Ecto neural progenitor cell (in vitro differentiated cells): Measurements from ENCODE around the gene NEK4.
"Not testable (repeated sequence)": the region's sequence is repeated elsewhere in the genome, so short reads cannot be mapped to it uniquely, and the experiment has no call there.

Source experiments
- DNase-seq: peaks from one replicate; pipeline ENCODE4 v3.0.0-alpha.2; 2018; ENCODE audit warnings: low spot score

Gene NEK4

DNA sequence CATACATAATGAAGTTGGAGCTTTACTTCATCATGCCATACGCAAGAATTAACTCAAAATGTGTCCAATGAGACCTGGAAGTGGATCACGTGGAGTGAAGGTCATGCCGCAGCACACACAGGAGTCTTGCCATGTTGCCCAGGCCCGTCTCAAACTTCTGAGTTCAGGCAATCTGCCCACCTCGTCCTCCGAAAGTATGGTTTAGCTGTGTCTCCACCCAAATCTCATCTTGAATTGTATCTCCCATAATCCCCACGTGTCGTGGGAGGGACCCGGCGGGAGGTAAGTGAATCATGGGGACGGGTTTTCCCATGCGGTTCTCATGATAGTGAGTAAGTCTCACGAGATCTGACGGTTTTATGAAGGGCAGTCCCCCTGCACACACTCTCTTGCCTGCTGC, 39.1 kb downstream of the NEK4 start:
- DNase-seq, result no peak

DNA sequence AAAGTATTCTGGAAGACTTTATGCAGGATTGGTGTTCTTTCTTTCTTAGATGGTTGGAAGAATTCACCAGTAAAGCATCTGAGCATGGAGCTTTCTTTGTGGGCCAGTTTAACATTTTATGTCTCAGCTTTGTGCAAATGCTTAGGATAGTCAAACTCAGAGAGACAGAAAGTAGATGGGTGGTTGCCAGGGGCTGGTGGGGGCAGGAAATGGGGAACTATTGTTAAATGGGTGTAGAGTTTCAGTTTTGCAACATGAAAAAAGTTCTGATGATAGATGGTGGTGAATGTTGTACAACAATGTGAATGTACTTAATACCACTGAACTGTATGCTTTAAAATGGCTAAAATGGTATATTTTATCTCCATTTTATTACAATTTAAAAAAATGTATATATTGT, 40.1 kb downstream of the NEK4 start:
- no peak for DNase-seq

- not testable (repeated sequence) for DNase-seq
Observed at GRCh38 chr3:52728753-52729152, 42.0 kb downstream of the NEK4 start.

- DNase-seq, result no peak
Observed at GRCh38 chr3:52724511-52724910, 46.2 kb downstream of the NEK4 start.

DNA sequence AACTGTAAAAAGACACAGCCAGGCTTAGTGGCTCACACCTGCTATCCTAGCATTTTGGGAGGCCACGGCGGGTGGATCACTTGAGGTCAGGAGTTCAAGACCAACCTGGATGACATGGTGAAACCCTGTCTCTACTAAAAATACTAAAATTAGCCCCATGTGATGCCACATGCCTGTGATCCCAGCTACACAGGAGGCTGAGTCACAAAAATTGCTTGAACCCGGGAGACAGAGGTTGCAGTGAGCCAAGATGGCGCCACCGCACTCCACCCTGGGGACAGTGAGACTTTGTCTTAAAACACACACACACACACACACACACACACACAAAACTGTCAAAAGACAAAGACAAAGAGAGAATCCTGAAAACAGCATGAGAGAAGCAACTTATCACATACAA, 46.8 kb downstream of the NEK4 start:
- no peak for DNase-seq

DNA sequence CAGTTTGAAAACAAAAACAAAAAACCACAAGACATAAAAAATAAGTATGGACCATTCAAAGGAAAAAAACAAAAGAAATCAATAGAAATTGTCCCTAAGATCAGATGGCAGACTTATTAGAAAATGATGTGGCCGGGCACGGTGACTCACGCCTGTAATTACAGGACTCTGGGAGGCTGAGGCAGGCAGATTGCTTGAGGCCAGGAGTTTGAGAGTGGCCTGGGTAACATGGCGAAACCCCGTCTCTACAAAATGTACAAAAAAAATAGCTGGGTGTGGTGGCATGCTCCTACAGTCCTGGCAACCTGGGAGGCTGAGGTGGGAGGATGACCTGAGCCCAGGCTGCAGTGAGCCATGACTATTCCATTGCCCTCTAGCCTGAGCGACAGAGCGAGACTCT, 48.2 kb downstream of the NEK4 start:
- no peak for DNase-seq

- no peak for DNase-seq
Observed at GRCh38 chr3:52721730-52722008, 49.1 kb downstream of the NEK4 start.

DNA sequence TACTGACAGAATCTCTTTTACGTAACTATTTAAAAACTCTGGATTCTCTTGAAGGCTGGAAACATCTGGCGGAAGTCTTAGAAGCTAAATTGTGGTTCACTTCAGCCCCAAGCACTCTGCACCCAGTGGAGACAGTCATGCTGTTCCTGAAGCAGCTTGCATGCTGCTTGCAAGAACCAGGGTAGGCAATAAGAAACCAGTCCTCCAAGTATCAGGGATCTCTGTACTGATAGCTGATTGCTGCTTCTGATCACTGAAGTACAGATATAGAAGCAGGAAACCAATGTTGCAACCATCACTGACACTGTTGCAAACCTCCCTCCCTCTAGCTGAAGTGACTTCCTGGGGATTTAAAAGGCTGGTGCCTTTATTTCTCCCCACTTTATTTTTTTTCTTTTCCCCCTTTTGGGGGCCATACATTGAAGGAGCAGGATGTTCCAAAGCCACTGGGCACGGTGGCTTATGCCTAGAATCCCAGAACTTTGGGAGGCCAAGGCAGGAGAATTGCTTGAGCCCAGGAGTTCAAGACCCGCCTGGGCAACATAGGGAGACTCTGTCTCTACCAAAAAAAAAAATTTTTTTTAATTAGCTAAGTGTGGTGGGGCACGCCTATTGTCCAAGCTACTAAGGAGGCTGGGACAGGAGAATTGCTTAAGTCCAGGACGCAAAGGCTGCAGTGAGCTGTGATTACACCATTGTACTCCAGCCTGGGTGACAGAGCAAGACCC, 49.6 kb downstream of the NEK4 start:
- no peak for DNase-seq

DNA sequence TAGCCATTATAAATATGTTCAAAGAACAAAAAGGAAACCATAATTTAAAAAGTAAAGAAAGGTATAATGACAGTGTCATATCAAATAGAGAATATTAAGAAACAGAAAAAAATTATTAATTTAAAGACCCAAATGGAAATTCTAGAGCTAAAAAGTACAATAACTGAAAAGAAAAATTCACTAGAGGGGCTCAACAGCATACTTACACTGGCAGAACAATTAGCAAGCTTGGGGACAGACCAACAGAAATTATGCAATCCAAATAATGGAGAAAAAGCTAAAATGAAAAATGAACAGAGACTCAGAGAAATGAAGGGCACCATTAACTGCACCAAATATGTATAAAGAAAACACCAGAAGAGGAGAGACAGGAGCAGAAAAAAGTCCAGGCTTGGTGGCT, 51.1 kb downstream of the NEK4 start:
- DNase-seq, result no peak

GRCh38 chr3:52715714-52716305, 54.9 kb downstream of the NEK4 start:
- DNase-seq, result no peak

DNA sequence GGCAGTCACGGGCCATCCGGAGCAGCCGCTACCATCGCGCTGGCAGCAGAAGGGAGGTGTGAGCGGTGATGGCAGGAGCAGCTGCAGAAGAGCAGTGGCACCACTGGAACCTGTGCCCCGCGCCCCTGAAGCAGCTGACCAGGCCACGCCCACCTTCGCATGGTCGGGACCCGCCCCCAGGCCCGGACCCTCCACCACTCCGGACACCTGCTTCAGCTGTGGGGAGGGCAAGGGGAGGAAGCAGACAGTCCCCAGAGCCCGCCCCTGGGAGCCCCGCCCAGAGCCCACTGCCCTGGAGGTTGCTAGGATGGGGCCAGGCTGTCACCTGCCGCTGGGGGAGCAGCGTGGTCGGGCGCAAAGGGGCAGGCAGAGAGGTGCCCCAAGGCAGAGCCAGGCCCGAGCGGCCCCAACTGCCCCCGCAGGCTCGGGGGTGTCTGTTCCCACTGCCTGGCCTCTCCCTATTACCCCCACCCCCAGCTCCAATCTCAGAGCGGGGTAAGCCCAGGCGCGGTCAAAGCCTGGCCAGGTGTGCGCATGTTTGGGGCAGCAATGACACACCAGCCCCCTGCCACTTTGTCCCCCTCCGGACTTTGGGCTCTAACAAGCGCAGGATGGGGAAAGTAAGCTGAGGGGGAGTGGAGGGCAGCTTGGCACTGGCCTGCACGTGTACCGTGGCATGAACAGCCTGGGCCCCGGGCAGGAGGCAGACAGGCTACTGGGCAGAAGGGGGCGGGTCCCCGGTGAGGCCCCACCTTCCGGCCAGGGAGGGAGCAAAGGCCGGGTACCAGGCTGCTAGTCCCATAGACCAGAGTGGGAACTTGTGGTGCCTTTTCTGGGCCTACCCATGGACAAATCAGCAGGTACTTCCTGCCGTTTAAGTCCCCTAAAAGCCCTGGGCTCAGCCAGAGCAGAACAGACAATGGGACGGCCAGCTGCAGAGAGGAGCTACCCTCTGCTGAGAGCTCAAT, 56.1 kb downstream of the NEK4 start:
- peak; percentile 82 for DNase-seq

- no peak for DNase-seq
Observed at GRCh38 chr3:52712291-52713212, 58.2 kb downstream of the NEK4 start.

GRCh38 chr3:52710512-52710911, 60.2 kb downstream of the NEK4 start:
- DNase-seq, result no peak

DNA sequence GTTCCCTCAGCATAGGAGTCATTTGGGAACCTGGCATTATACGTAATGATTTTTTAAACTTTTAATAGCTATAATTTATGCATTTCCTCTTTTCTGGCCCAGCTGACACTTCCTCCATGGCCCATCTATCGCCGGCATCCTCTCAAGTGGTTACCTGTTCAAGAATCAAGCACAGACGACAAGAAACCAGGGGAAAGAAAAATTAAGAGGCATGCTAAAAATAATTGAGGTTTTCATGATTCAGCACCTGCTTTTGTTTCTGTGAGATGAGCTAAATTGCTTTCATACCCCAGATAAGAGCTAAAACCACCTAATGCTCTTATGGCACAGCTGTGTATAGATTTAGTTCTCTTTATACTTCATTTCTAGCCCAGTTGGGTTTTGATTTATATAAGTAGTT, 63.2 kb downstream of the NEK4 start:
- DNase-seq, result no peak

- DNase-seq, result peak; percentile 90
Observed at GRCh38 chr3:52705688-52706686, 64.8 kb downstream of the NEK4 start, which contains the start of the genes GLT8D1 and SPCS1. Gene GLT8D1 (minus strand): TSS chr3:52705791. CDS start chr3:52700460, 5,331 bp downstream. Gene SPCS1 (plus strand): TSS chr3:52706106. CDS start chr3:52706247, 141 bp downstream.

- no peak for DNase-seq
Observed at GRCh38 chr3:52705438-52705687, 65.4 kb downstream of the NEK4 start.

- DNase-seq, result no peak
Observed at GRCh38 chr3:52704611-52705437, 65.9 kb downstream of the NEK4 start.

DNA sequence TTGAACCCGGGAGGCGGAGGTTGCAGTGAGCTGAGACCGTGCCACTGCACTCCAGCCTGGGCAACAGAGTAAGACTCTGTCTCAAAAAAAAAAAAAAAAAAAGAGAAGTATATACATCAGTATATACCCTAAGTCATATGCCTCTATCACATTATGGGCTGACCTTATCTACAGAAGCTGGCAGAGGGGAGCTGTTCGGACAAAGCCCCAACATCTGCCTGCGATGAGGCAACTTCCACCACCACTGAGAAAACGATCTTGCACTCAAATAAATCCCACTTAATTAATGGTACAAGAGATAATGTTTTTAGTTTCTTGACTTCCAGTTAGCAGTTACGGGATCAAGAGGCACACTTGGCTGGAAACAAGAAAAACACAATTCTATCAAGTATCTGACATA, 67.4 kb downstream of the NEK4 start:
- no peak for DNase-seq

DNA sequence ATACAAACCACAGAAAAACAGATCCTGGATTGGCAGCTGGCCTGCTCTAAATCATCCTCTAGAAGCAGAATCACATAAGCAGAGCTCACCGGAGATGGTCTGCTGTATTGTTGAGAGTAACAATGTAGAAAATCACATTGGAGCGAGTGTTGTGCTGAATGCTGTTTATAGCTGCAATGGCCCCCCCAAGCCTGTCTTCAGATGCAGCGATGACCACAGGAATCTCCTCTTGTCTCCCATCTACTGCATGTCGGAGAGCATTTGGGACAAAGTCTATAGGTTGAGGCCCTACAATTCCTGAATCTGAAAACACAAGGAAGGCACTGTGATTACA, 73.1 kb downstream of the NEK4 start:
- DNase-seq, result no peak
